GM21423 (cell line): Measurements from ENCODE around the gene APCDD1L.
A peak's percentile ranks its signal among the peaks of the same experiment; 100 is the strongest.

Source experiments
- ATAC-seq: cut with Tn5 transposase; IDR thresholded peaks from one replicate; pipeline ENCODE4 v1.9.1; 2021; ENCODE audit warnings: mild to moderate bottlenecking, moderate library complexity; ENCODE audit not compliant: unreplicated experiment

Gene APCDD1L

GRCh38 chr20:58469616-58470015 lies 45.6 kb downstream of the APCDD1L start:
- no peak for ATAC-seq

GRCh38 chr20:58467572-58468527 lies 47.3 kb downstream of the APCDD1L start:
- ATAC-seq, result no peak

DNA sequence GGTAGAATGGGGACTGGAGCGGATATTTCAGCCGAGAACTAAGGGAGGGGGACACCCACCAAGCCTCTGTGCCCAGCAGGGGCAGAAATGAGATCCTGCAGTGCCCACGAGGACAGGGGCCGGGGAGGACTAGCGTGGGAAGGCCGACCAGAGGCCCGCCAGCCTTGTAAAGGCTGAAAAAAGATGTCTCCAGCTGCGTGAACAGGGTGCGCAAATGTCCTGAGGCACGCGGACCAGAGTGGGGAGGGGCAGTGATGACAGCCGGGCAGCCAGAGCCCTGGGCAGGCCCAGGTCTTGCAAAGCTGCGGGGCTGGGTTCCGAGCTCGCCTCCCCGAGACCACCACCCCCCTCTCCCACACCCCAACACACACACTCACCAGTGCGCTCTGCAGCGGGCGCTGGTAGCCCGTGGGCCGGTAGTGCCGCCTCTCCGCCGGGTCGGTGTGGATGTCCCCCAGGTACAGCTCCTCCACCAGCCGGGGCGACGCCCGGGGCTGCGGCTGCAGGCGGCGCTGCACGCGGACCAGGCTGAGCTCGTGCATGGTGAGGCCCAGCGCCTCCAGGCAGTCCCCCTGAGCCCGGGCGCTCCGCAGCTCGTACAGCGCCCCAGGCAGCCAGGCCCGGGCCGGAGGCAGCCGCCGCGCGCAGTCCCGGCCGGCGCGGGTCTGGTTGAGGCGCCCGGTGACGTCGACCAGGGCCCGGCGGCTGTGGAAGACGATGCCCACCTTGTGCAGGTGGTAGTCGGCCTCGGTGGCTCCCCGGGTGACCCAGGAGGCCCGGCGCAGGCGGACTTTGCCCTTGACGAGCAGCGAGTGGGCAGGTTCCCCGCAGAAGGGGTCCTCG lies 48.2 kb downstream of the APCDD1L start:
- no peak for ATAC-seq

DNA sequence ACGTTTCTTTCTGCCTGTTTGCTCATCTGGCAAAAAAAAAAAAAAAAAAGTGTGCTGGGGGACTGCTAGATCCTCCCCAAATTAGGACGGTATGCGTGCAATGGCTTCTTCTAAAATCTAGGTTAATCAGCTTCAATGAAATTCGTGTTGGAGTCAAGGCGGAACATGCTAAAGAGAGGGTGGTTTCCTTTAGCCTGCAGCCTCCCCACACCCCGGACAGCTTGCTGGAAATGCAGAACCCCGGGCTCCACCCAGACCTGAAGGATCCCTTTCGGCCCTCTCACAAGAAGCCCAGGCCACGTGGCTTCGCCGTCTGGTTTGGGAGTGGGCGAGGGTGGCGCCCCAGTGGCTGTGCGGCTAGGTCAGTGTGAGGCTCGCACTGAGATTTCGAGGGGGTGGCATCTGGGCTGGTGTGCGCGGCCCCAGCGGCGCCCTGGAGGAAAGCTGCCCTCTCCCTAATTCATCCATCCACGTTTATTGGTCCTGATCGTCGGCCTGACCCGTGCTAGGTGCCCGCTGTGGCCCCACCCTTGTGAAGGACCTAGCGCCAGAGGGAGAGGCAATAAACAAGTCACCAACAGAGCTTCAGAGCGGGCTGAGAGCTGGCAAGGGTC lies 49.0 kb downstream of the APCDD1L start:
- ATAC-seq, result no peak

DNA sequence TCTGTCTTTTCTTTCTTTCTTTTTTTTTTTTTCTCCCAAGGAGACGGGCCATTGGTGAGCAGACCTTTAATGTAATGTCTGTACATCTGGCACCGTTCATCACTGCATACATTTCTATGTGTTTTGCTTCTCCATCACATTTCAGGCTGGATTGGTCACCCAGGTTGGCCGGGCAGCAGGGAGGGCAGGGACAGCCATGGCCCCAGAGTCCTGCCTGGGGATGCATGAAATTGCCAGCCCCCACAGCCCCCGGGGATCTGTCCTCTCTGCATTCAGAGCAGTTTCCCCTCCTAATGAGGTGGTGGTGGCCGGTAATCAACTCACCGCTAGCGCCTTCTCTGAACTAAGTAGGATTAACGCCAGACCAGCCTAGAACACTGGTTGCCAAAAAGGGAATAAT lies 50.4 kb downstream of the APCDD1L start:
- ATAC-seq, result no peak

GRCh38 chr20:58463256-58463655 lies 51.9 kb downstream of the APCDD1L start:
- ATAC-seq, result no peak

DNA sequence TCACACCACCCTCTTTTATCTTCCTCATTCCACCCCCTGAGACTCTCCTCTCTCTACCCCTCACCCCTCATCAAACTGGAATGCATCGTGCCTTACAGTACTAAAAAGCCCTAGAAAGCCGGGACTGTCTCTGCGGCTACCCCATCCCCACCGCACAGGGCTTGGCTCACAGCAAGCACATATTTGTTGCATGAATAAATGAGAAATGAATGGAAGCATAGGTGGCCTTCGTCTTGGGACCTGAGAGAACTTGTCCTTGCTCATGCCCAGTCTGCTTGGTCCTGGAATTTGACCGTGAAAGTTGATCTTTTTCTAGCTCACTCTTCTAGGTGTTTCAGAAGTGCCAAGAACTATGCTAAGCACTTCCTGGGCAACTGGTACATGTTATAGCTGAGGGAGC lies 53.3 kb downstream of the APCDD1L start:
- ATAC-seq, result no peak

DNA sequence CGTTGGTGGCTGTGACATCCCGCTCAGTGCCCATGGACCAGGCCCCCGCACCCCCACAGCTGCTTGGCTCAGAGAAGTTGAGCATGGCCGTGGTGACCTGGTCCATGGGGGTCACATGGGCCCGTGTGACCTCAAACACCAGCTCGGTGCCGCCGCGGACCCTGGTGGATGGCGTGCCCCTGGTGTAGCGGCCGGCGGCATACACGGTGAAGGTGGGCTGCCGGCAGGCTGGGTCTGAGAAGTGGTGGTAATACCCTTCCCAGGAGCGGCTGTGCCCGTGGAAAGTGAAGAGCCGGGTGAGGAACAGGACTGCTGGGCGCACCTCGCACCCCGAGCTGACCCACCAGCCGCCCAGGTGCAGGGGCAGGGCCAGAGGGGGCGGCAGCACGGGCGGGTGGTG lies 54.1 kb downstream of the APCDD1L start:
- ATAC-seq, result no peak

- peak; percentile 16 for ATAC-seq
These were observed 56.0 kb downstream of the APCDD1L start for GRCh38 chr20:58459058-58459750.

- peak; percentile 97 for ATAC-seq
These were observed 56.7 kb downstream of the APCDD1L start for GRCh38 chr20:58458342-58459057.

GRCh38 chr20:58457083-58457695 lies 58.0 kb downstream of the APCDD1L start:
- no peak for ATAC-seq

DNA sequence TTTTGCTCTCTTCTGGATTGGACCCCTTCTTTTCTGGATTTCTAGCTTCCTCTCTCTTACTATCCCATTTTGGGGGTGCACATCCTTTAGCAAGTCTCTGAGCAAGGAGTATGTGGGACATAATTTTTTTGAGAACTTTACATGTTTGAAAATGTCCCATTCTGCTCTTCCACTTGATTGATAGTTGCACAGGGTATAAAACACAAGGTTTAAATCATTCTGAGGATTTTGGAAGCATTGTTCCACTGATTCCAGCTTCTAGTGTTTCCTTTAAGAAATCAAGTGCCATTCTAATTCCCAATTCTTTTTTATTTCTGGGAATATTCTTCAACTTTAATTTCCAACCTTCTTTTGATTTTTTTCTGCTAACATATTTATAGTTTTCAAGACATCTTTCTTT lies 60.7 kb downstream of the APCDD1L start:
- ATAC-seq, result no peak

DNA sequence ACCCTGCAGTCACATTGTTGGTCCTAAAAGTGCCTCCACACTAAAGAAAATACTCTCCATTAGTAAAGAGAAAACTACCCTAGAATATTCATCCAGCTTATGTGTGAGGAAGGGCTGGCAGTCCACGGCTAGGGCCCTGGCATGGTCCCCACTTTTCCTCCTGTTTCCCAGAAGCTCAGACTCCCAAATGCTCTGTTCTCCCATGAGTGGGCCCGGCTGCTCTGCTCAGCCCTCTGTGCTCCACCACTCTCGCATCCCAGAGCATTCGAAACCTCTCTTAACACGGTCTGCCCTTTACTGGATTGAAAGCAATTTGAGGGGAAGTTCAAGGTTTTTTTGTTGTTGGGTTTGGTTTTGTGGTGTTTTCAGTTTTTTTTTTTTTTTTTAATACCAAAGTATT lies 61.8 kb downstream of the APCDD1L start:
- no peak for ATAC-seq

DNA sequence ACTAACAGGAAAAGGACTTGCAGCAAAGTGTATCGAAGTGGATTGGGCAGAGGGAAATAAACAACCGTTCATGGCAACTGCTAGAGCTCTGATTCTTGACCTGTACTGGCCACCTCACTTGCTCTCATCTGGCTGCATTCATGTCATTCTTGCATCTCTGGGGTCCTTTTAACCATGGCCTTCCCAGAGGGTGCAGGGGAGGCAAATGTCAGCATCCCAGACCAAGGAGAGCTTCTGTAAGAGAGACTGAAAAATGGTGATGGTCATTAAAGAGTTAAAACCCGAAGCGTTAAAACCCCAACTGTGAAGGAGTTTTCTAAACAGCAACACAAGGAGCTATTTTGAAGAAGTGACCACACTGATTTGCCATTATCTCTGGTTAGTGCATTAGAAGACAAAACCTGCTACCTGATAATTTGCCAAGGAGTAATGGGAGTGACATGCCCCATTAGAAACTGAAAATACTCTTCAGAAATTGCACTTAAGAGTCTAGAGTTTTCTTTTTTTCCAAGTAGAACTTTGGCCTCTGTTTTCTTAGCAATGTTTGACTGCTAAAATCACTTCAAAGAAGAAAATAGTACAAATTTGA lies 62.4 kb downstream of the APCDD1L start:
- ATAC-seq, result no peak

- ATAC-seq, result no peak
These were observed 64.9 kb downstream of the APCDD1L start for GRCh38 chr20:58450254-58450653.

- ATAC-seq, result no peak
These were observed 65.4 kb downstream of the APCDD1L start for GRCh38 chr20:58449681-58450221.

- ATAC-seq, result no peak
These were observed 66.2 kb downstream of the APCDD1L start for GRCh38 chr20:58448958-58449357.

GRCh38 chr20:58447511-58448391 lies 67.4 kb downstream of the APCDD1L start:
- no peak for ATAC-seq
